ENCODE data around the gene AFAP1. TPM values are rescaled to one million over a fixed set of nuclear protein-coding genes. Genes with fewer than 3 reads are reported as not detected.

AFAP1 gene
- total RNA-seq, 1 donor from 2014 or later: 67.9 TPM

DNA sequence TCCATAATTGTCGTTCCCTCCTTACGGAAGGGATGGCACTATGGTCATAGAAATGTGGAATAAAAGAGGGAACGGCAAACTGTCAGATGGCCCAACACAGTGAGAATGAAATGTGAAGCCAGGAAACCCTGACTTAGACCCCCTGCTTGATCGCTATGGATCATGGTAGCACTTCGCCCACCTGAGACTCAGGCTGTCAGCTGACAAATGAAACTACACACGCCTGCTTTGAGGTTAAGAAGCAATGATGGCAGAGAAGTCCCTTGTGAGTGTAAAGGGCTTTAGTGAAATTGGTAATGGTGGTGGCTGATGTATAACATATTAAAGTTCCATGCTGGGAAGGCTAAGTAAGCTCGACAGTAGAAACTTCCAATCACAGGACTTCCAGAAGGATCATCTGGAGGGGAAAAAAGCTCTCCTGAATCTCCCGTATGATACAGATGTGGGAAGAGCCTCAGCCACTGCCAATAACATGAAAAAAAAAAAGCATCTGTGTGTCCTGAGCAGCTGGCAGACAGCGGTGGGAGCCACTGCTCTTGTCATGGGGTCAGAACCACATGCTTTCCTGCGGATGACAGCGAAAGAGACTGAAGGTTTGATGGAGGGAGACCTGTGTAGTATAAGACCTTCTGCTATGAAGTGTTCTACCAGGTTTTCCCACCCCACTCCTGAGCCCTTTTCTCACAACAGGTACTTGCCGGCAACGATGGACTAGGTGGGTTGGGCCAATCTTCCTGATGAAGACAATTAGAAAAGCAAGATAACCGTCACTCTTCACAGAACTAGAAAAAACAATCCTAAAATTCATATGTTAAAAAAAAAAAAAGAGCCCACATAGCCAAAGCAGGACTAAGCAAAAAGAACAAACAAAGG, 107.6 kb downstream of the AFAP1 start:
- H3K9me3 ChIP-seq (ENCODE audit: insufficient read depth, low read depth, low read length): no peaks in the 10 kb centered on the region
- no peak overlapping the region for H3K4me3 Mint-ChIP-seq (ENCODE audit: unreplicated experiment)
- FAIRE-seq: no peak
- H3K9me3 Mint-ChIP-seq (ENCODE audit: unreplicated experiment): peaks cover 4% of the 10 kb centered on the region
- H3K4me2 ChIP-seq (ENCODE audit: low read length): peak overlapping the region; percentile 62
- H3K9ac ChIP-seq (ENCODE audit: low read length): peak overlapping the region; percentile 80
- peaks cover 76% of the 10 kb centered on the region for H3K79me2 ChIP-seq (ENCODE audit: insufficient read depth, low read length)
- peak overlapping the region; percentile 99 for H3K27ac ChIP-seq (ENCODE audit: low read depth, low read length)
- no peaks in the 10 kb centered on the region for H3K27me3 Mint-ChIP-seq (ENCODE audit: low read depth, unreplicated experiment)
- no peaks in the 10 kb centered on the region for H3K27me3 ChIP-seq (ENCODE audit: insufficient read depth, low read length)
- H3K4me1 ChIP-seq (ENCODE audit: insufficient read depth, low read length): peaks cover 41% of the 10 kb centered on the region
- H3K4me3 ChIP-seq (ENCODE audit: insufficient read depth, low read depth, low read length): no peak overlapping the region
- TF ChIP-seq, protein P1, sequence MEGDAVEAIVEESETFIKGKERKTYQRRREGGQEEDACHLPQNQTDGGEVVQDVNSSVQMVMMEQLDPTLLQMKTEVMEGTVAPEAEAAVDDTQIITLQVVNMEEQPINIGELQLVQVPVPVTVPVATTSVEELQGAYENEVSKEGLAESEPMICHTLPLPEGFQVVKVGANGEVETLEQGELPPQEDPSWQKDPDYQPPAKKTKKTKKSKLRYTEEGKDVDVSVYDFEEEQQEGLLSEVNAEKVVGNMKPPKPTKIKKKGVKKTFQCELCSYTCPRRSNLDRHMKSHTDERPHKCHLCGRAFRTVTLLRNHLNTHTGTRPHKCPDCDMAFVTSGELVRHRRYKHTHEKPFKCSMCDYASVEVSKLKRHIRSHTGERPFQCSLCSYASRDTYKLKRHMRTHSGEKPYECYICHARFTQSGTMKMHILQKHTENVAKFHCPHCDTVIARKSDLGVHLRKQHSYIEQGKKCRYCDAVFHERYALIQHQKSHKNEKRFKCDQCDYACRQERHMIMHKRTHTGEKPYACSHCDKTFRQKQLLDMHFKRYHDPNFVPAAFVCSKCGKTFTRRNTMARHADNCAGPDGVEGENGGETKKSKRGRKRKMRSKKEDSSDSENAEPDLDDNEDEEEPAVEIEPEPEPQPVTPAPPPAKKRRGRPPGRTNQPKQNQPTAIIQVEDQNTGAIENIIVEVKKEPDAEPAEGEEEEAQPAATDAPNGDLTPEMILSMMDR (IDR thresholded peaks at IDR 0.05; ENCODE audit: insufficient read depth, low read depth, low read length): no peak
- TF ChIP-seq EZH2 (IDR thresholded peaks at IDR 0.05; ENCODE audit: insufficient read depth, low read length): no peak
- peaks cover 35% of the 10 kb centered on the region for H3K36me3 Mint-ChIP-seq (ENCODE audit: low read depth, unreplicated experiment)
- H4K20me1 ChIP-seq (ENCODE audit: insufficient read depth, low read length): no peaks in the 10 kb centered on the region
- no peak for DNase-seq (ENCODE audit: low read depth)
- peaks cover 36% of the 10 kb centered on the region for H3K4me1 Mint-ChIP-seq (ENCODE audit: low read depth, unreplicated experiment)
- H2AFZ ChIP-seq (ENCODE audit: low read depth, low read length): no peak overlapping the region
- peaks cover 24% of the 10 kb centered on the region for H3K36me3 ChIP-seq (ENCODE audit: insufficient read depth, low read length)
- H3K27ac Mint-ChIP-seq (ENCODE audit: unreplicated experiment): peak overlapping the region; percentile 53

DNA sequence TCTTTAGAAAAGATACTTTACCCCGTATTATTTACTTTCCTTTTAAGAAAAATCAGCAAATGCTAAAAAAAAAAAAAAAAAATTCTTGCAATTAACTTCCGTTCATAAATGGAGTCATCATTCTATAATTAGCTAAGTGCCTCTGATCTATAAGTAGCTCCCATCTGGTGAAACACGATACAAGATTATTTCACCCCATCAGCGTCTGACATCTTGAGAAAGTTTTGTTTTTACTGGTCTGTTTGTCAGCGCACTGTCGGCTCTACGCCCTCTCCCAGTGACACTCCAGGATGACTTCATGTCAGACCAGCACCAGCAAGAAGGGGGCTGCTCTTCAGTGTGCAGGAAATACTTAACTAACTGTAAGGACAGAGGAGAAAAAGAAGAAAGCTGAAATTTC, 108.3 kb downstream of the AFAP1 start:
- FAIRE-seq: no peak
- H3K27ac Mint-ChIP-seq (ENCODE audit: unreplicated experiment): peak overlapping the region; percentile 56
- peaks cover 39% of the 10 kb centered on the region for H3K36me3 Mint-ChIP-seq (ENCODE audit: low read depth, unreplicated experiment)

More for the DNA sequence above, 108.3 kb downstream of the AFAP1 start:
- peak overlapping the region; percentile 99 for H3K27ac ChIP-seq (ENCODE audit: low read depth, low read length)
- peaks cover 76% of the 10 kb centered on the region for H3K79me2 ChIP-seq (ENCODE audit: insufficient read depth, low read length)
- no peaks in the 10 kb centered on the region for H3K27me3 Mint-ChIP-seq (ENCODE audit: low read depth, unreplicated experiment)
- peaks cover 41% of the 10 kb centered on the region for H3K4me1 ChIP-seq (ENCODE audit: insufficient read depth, low read length)
- no peak overlapping the region for H2AFZ ChIP-seq (ENCODE audit: low read depth, low read length)
- peaks cover 26% of the 10 kb centered on the region for H3K36me3 ChIP-seq (ENCODE audit: insufficient read depth, low read length)
- no peaks in the 10 kb centered on the region for H3K27me3 ChIP-seq (ENCODE audit: insufficient read depth, low read length)
- DNase-seq (ENCODE audit: low read depth): peak; percentile 92
- no peak overlapping the region for H3K4me3 ChIP-seq (ENCODE audit: insufficient read depth, low read depth, low read length)
- H3K9me3 ChIP-seq (ENCODE audit: insufficient read depth, low read depth, low read length): no peaks in the 10 kb centered on the region
- H4K20me1 ChIP-seq (ENCODE audit: insufficient read depth, low read length): no peaks in the 10 kb centered on the region
- H3K4me2 ChIP-seq (ENCODE audit: low read length): peak overlapping the region; percentile 62
- TF ChIP-seq, protein P1 (IDR thresholded peaks at IDR 0.05; ENCODE audit: insufficient read depth, low read depth, low read length): no peak
- TF ChIP-seq EZH2 (IDR thresholded peaks at IDR 0.05; ENCODE audit: insufficient read depth, low read length): no peak
- peaks cover 43% of the 10 kb centered on the region for H3K4me1 Mint-ChIP-seq (ENCODE audit: low read depth, unreplicated experiment)
- H3K4me3 Mint-ChIP-seq (ENCODE audit: unreplicated experiment): no peak overlapping the region
- peak overlapping the region; percentile 80 for H3K9ac ChIP-seq (ENCODE audit: low read length)
- peaks cover 3% of the 10 kb centered on the region for H3K9me3 Mint-ChIP-seq (ENCODE audit: unreplicated experiment)

Data from astrocyte (in vitro differentiated cells and primary cell).